HEK293 (cell line): ENCODE data around the gene NAV1.

Source experiments
- CTCF ChIA-PET: fragments of 350-600 bp; formaldehyde crosslinking; extraction: SDS; loops from one replicate; lab custom pipeline; 2021; ENCODE audit warnings: antibody characterized with exemption; lab: Yijun Ruan, JAX
- POLR2A ChIA-PET: fragments of 300-600 bp; formaldehyde crosslinking; extraction: SDS; loops from one replicate; lab custom pipeline; 2020; ENCODE audit warnings: antibody characterized with exemption, inconsistent platforms; lab: Yijun Ruan, JAX
- H3K27ac ChIP-seq: fragments of 200-500 bp; sonication (Bioruptor generic); 2 replicates; pipeline ENCODE4 v1.5.1; 2014; ENCODE audit warnings: low read depth, low read length, control low read depth, inconsistent platforms; ENCODE audit errors: extremely low read depth
- H3K36me3 ChIP-seq, 2 experiments: fragments of 200-500 bp in 1 of 2; sonication (Bioruptor generic) in 1 of 2; 1 replicate in 1 of 2; 2 replicates in 1 of 2; pipeline ENCODE4 v1.5.1; 2014 to 2017; ENCODE audit warnings: inconsistent platforms in 2 of 2, low read length in 2 of 2; ENCODE audit not compliant: control insufficient read depth in 2 of 2, insufficient read depth in 1 of 2
- H3K4me1 ChIP-seq: fragments of 200-500 bp; sonication (Bioruptor generic); 2 replicates; pipeline ENCODE4 v1.5.1; 2014; ENCODE audit warnings: mild to moderate bottlenecking, low read length, inconsistent platforms; ENCODE audit not compliant: control insufficient read depth, insufficient read depth
- H3K4me3 ChIP-seq: 2 replicates; pipeline ENCODE4 v1.5.1; 2011; ENCODE audit warnings: low read depth, mild to moderate bottlenecking, control low read depth, low read length, moderate library complexity
- H3K9me3 ChIP-seq: fragments of 200-500 bp; sonication (Bioruptor generic); 2 replicates; pipeline ENCODE4 v1.5.1; 2014; ENCODE audit warnings: low read depth, low read length, inconsistent platforms; ENCODE audit not compliant: control insufficient read depth, insufficient read depth
- EGR2 ChIP-seq: fragments of 450-650 bp; formaldehyde crosslinking; IDR thresholded peaks from 2 replicates; pipeline ENCODE4 v1.5.1; 2016; ENCODE audit warnings: low read depth, missing biosample characterization, missing genetic modification characterization
- ELK4 ChIP-seq: IDR thresholded peaks from 2 replicates; pipeline ENCODE4 v1.6.1; 2011; ENCODE audit warnings: mild to moderate bottlenecking, low read depth, low read length, borderline replicate concordance
- GFI1B ChIP-seq: fragments of 450-650 bp; formaldehyde crosslinking; IDR thresholded peaks from 2 replicates; pipeline ENCODE4 v1.5.1; 2016; ENCODE audit warnings: missing biosample characterization, missing genetic modification characterization
- GLIS1 ChIP-seq: fragments of 450-650 bp; formaldehyde crosslinking; IDR thresholded peaks from 2 replicates; pipeline ENCODE4 v1.5.1; 2016; ENCODE audit warnings: missing biosample characterization, missing genetic modification characterization
- RBAK ChIP-seq: fragments of 450-650 bp; formaldehyde crosslinking; IDR thresholded peaks from 2 replicates; pipeline ENCODE4 v1.5.1; 2016; ENCODE audit warnings: missing biosample characterization, missing genetic modification characterization
- SCRT1 ChIP-seq: fragments of 450-650 bp; formaldehyde crosslinking; IDR thresholded peaks from 2 replicates; pipeline ENCODE4 v1.5.1; 2016; ENCODE audit warnings: missing biosample characterization, missing genetic modification characterization, borderline replicate concordance
- WT1 ChIP-seq: fragments of 450-650 bp; formaldehyde crosslinking; IDR thresholded peaks from 2 replicates; pipeline ENCODE4 v1.5.1; 2016; ENCODE audit warnings: missing biosample characterization, missing genetic modification characterization
- ZBTB11 ChIP-seq: fragments of 450-650 bp; formaldehyde crosslinking; conservative IDR thresholded peaks from 2 replicates; pipeline ENCODE4 v1.5.1; 2016; ENCODE audit warnings: low read depth, missing biosample characterization, missing genetic modification characterization
- ZBTB20 ChIP-seq: fragments of 450-650 bp; formaldehyde crosslinking; IDR thresholded peaks from 2 replicates; pipeline ENCODE4 v1.5.1; 2016; ENCODE audit warnings: missing biosample characterization, missing genetic modification characterization
- ZFHX2 ChIP-seq: fragments of 450-650 bp; formaldehyde crosslinking; conservative IDR thresholded peaks from 2 replicates; pipeline ENCODE4 v1.5.1; 2016; ENCODE audit warnings: missing biosample characterization, missing genetic modification characterization
- ZIC2 ChIP-seq: fragments of 450-650 bp; formaldehyde crosslinking; IDR thresholded peaks from 2 replicates; pipeline ENCODE4 v1.5.1; 2016; ENCODE audit warnings: missing biosample characterization, missing genetic modification characterization
- ZNF146 ChIP-seq: fragments of 450-650 bp; formaldehyde crosslinking; IDR thresholded peaks from 2 replicates; pipeline ENCODE4 v1.5.1; 2016; ENCODE audit warnings: missing biosample characterization, missing genetic modification characterization
- ZNF157 ChIP-seq: fragments of 450-650 bp; formaldehyde crosslinking; IDR thresholded peaks from 2 replicates; pipeline ENCODE4 v1.5.1; 2016; ENCODE audit warnings: missing biosample characterization, missing genetic modification characterization
- ZNF211 ChIP-seq: fragments of 450-650 bp; formaldehyde crosslinking; IDR thresholded peaks from 2 replicates; pipeline ENCODE4 v1.5.1; 2016; ENCODE audit warnings: low read depth, missing biosample characterization, missing genetic modification characterization
- ZNF341 ChIP-seq: fragments of 450-650 bp; formaldehyde crosslinking; IDR thresholded peaks from 2 replicates; pipeline ENCODE4; 2016; ENCODE audit warnings: low read depth, missing biosample characterization, missing genetic modification characterization
- ZNF549 ChIP-seq: fragments of 450-650 bp; IDR thresholded peaks from 2 replicates; pipeline ENCODE4 v1.5.1; 2018; ENCODE audit warnings: missing biosample characterization, missing genetic modification characterization, mild to moderate bottlenecking, inconsistent platforms, moderate library complexity
- ZNF571 ChIP-seq: fragments of 450-650 bp; formaldehyde crosslinking; IDR thresholded peaks from 2 replicates; pipeline ENCODE4 v1.5.0; 2017; ENCODE audit warnings: missing biosample characterization, missing genetic modification characterization
- ZNF660 ChIP-seq: fragments of 450-650 bp; IDR thresholded peaks from 2 replicates; pipeline ENCODE4 v1.5.1; 2018; ENCODE audit warnings: missing biosample characterization, mild to moderate bottlenecking, missing genetic modification characterization
- ZXDB ChIP-seq: fragments of 450-650 bp; formaldehyde crosslinking; IDR thresholded peaks from 2 replicates; pipeline ENCODE4 v1.5.1; 2016; ENCODE audit warnings: missing biosample characterization, missing genetic modification characterization

Gene NAV1

GRCh38 chr1:201561601-201562000, 22.7 kb downstream of the NAV1 start:
- H3K27ac ChIP-seq, result no peak overlapping the region
- no peaks in the 10 kb centered on the region for H3K36me3 ChIP-seq
- no peaks in the 10 kb centered on the region for H3K4me1 ChIP-seq
- POLR2A ChIA-PET, result no interaction called here
- TF ChIP-seq GLIS1 (tag by site-specific recombination), result peak; percentile 36; the same call in 1 of the 2 replicates
- no peak for TF ChIP-seq ELK4
- TF ChIP-seq ZIC2 (tag by site-specific recombination), result peak; percentile 62
- H3K9me3 ChIP-seq, result no peaks in the 10 kb centered on the region
- CTCF ChIA-PET, result interaction anchor here (0.6 to 10.8 kb wide), 10 partner anchors 16 to 231 kb away, joined by 3 to 247 read pairs (median 6); no protein-coding TSS in a partner anchor
- no peak overlapping the region for H3K4me3 ChIP-seq

- POLR2A ChIA-PET, result no interaction called here
- peak; percentile 56 for TF ChIP-seq ZBTB20
- TF ChIP-seq ZNF211 (tag by site-specific recombination), result no peak
- TF ChIP-seq, all 188 proteins: peak for 1
- Histone ChIP-seq H3K36me3 (no peaks in the 10 kb centered on the region), H3K4me1 (no peaks in the 10 kb centered on the region), H3K27ac (no peak overlapping the region), H3K9me3 (no peaks in the 10 kb centered on the region), H3K4me3 (no peak overlapping the region)
- CTCF ChIA-PET, result interaction anchor here (0.5 to 10.8 kb wide), 7 partner anchors 16 to 230 kb away, joined by 3 to 247 read pairs (median 21); no protein-coding TSS in a partner anchor
These were observed 23.3 kb downstream of the NAV1 start for GRCh38 chr1:201562257-201562656.

- no peaks in the 10 kb centered on the region for H3K9me3 ChIP-seq
- no peak overlapping the region for H3K27ac ChIP-seq
- no peaks in the 10 kb centered on the region for H3K36me3 ChIP-seq
- TF ChIP-seq EGR2, result peak; percentile 47; the same call in 1 of the 2 replicates
- peak; percentile 8; the same call in 1 of the 2 replicates for TF ChIP-seq ZBTB20
- TF ChIP-seq ZFHX2, result peak; percentile 61
- 0 out of 2 replicates have a peak, but pooled peaks have one; percentile 73 for TF ChIP-seq ZNF660
- TF ChIP-seq ZNF146, result no peak
- TF ChIP-seq ZNF341, result no peak
- TF ChIP-seq, all 188 proteins: peak for 4
- Histone ChIP-seq H3K4me3 (no peak overlapping the region), H3K4me1 (no peaks in the 10 kb centered on the region)
- ChIA-PET CTCF (interaction anchor here (4.4 to 10.8 kb wide), 3 partner anchors 81 to 230 kb away, joined by 21 to 247 read pairs (median 120); no protein-coding TSS in a partner anchor), POLR2A (no interaction called here)
These were observed 23.9 kb downstream of the NAV1 start for GRCh38 chr1:201562659-201563405.

GRCh38 chr1:201563406-201563780, 24.5 kb downstream of the NAV1 start:
- no peaks in the 10 kb centered on the region for H3K4me1 ChIP-seq
- ChIA-PET POLR2A (no interaction called here), CTCF (interaction anchor here (0.6 to 10.8 kb wide), 4 partner anchors 128 to 229 kb away, joined by 4 to 247 read pairs (median 62); no protein-coding TSS in a partner anchor)
- H3K27ac ChIP-seq, result no peak overlapping the region
- H3K36me3 ChIP-seq, result no peaks in the 10 kb centered on the region
- H3K4me3 ChIP-seq, result no peak overlapping the region
- no peaks in the 10 kb centered on the region for H3K9me3 ChIP-seq
- TF ChIP-seq ZBTB20, result no peak
- no peak for TF ChIP-seq ZNF549 (tag by site-specific recombination)
- TF ChIP-seq ZBTB11 (tag by site-specific recombination), result no peak
- no peak for TF ChIP-seq ZXDB (tag by site-specific recombination)
- no peak for TF ChIP-seq GFI1B (tag by site-specific recombination)
- TF ChIP-seq ZNF571, result no peak
- no peak for TF ChIP-seq ELK4
- no peak for TF ChIP-seq ZNF157
- TF ChIP-seq RBAK, result no peak
- TF ChIP-seq SCRT1, result no peak
- TF ChIP-seq WT1 (tag by site-specific recombination), result no peak
